ENCODE measurements around the gene AGER.

- TF ChIP-seq POLR2AphosphoS5 (IDR thresholded peaks at IDR 0.05) (no peak), CTCF (IDR thresholded peaks at IDR 0.05) (no peak), POLR2A (IDR thresholded peaks at IDR 0.05) (no peak)
Measured at GRCh38 chr6:32137454-32137853, 46.6 kb downstream of the AGER start.
